Measurements from ENCODE around the gene MOB1B. TPM values are rescaled to one million over a fixed set of nuclear protein-coding genes. Genes with fewer than 3 reads are reported as not detected.
A peak's percentile ranks its signal among the peaks of the same experiment; 100 is the strongest.

MOB1B gene
- total and polyA plus RNA-seq, 10 of the 15 experiments (the other 5 are each of a cell fraction or from before 2014, with no cell fraction given) = 1.9 to 11.4 (median 6.1) TPM

- TF ChIP-seq PKNOX1 (IDR thresholded peaks at IDR 0.05) (peak; percentile 84), NKRF (conservative IDR thresholded peaks at IDR 0.05) (no peak), ZNF274 (IDR thresholded peaks at IDR 0.05; ENCODE audit: insufficient read depth, insufficient read length) (no peak), RFX5 (IDR thresholded peaks at IDR 0.05; ENCODE audit: low read depth, low read length) (no peak), NFYB (IDR thresholded peaks at IDR 0.05; ENCODE audit: insufficient read depth, low read depth, low read length) (peak; percentile 66), EP300 (IDR thresholded peaks at IDR 0.05; ENCODE audit: borderline replicate concordance in 1 of 2, control insufficient read depth in 1 of 2, low read depth in 2 of 2, low read length in 2 of 2) (no peak), MYC (IDR thresholded peaks at IDR 0.05; ENCODE audit: insufficient read depth, insufficient read length, insufficient replicate concordance, low read length, severe bottlenecking) (no peak), ATF7 (IDR thresholded peaks at IDR 0.05; ENCODE audit: low read depth) (no peak), KLF5 (IDR thresholded peaks at IDR 0.05; ENCODE audit: partially characterized antibody) (no peak)
Measured at GRCh38 chr4:70992391-70992881, 90.3 kb downstream of the MOB1B start (continued).
